Heart left ventricle (tissue), 16 donors: ENCODE measurements around the gene COBL. TPM values are rescaled to one million over a fixed set of nuclear protein-coding genes. Genes with fewer than 3 reads are reported as not detected.

Experiments
- ATAC-seq, 4 donors: fragments of 200-7000 bp; cut with Tn5 transposase; one replicate each; pipeline ENCODE4 v1.9.1; 2020 to 2022; ENCODE audit warnings: moderate library complexity in 4 of 4, mild to moderate bottlenecking in 3 of 4, moderate number of reproducible peaks in 1 of 4
- DNase-seq, 5 donors: peaks; one replicate each; pipeline ENCODE4 v3.0.0-alpha.2; 2020
- H3K27ac ChIP-seq, 12 donors: fragments of 200-600 bp; sonication (generic) in 4 of 12; one replicate each; pipeline versions ENCODE4 v1.5.0 to v1.8.0; 2016 to 2022; ENCODE audit warnings: mild to moderate bottlenecking in 2 of 12
- H3K27me3 ChIP-seq, 9 donors: fragments of 200-600 bp; sonication (generic) in 2 of 9; one replicate each; pipeline versions ENCODE4 v1.5.1 to v1.8.0; 2016 to 2022; ENCODE audit warnings: mild to moderate bottlenecking in 3 of 9
- H3K36me3 ChIP-seq, 9 donors: fragments of 200-600 bp; sonication (generic) in 2 of 9; one replicate each; pipeline versions ENCODE4 v1.5.0 to v1.8.0; 2018 to 2022; ENCODE audit warnings: mild to moderate bottlenecking in 2 of 9
- H3K4me1 ChIP-seq, 12 donors: fragments of 200-600 bp; sonication (generic) in 4 of 12; one replicate each; pipeline versions ENCODE4 v1.5.0 to v1.8.0; 2016 to 2022; ENCODE audit warnings: mild to moderate bottlenecking in 3 of 12
- H3K4me3 ChIP-seq, 12 donors: fragments of 200-600 bp; sonication (generic) in 4 of 12; one replicate each; pipeline versions ENCODE4 v1.5.0 to v1.8.0; 2017 to 2022; ENCODE audit warnings: mild to moderate bottlenecking in 9 of 12, moderate library complexity in 4 of 12
- H3K9me3 ChIP-seq, 12 donors: fragments of 200-600 bp; sonication (generic) in 4 of 12; one replicate each; pipeline versions ENCODE4 v1.5.0 to v1.8.0; 2016 to 2022; ENCODE audit warnings: mild to moderate bottlenecking in 1 of 12
- CTCF ChIP-seq, 12 donors: fragments of 200-600 bp; sonication (generic) in 4 of 12; IDR thresholded peaks; one replicate each; pipeline versions ENCODE4 v1.5.0 to v1.8.0; 2018 to 2022; ENCODE audit warnings: antibody characterized with exemption in 12 of 12, mild to moderate bottlenecking in 5 of 12
- POLR2A ChIP-seq, 2 donors: fragments of 450-650 bp; IDR thresholded peaks; one replicate each; pipeline ENCODE4 v1.6.1; 2017; ENCODE audit warnings: antibody characterized with exemption in 2 of 2, mild to moderate bottlenecking in 2 of 2, moderate library complexity in 2 of 2
- WGBS, 4 donors: extraction: QIAGEN DNeasy Blood & Tissue Kit in 2 of 4; methylation state at CpG; one replicate each; pipeline versions ENCODE4 v1.1.5 to v1.1.7; 2013 to 2018; 5-methylcytosine and 5-hydroxymethylcytosine counted together
- intact Hi-C, 10 donors: fragments of 100-400 bp; cut with DNase I; formaldehyde crosslinking; loops; one replicate each; pipeline versions ENCODE4 v1.11.1 to v1.14.2; 2022
- polyA plus RNA-seq, 2 donors: library from polyadenylated mRNA; stranded (reverse); fragments of 200-250 nt; gene quantifications; one replicate each; pipeline ENCODE4 v1.2.3, GENCODE V29; 2013
- total RNA-seq, 9 donors: library from RNA; depleted of rRNA in 2 of 9; stranded (reverse); fragments of >200 nt in 2 of 9; fragmentation: NEBNext Ultra II Directional in 3 of 9; extraction: Animal tissue kit (Norgen Biotek cat#: 25700) in 3 of 9; gene quantifications; one replicate each; pipeline versions ENCODE4 v1.1.0 to v1.2.4, GENCODE V29; 2016 to 2023
- donor health status: ischemic (EF 13 %, LVEDD 7.1; RV severe dilation, severe dysfunction).
- donor health status: healthy with polysubstance abuse.
- donor health status: DM: no; HTN: yes; CAD: no.
- donor health status: DM: no; HTN: no; CAD: no.
- donor health status: ischemic (EF 25% LVEDD 6.9; RV normal size, moderate dysfunction).
- donor health status: ischemic (EF 25% LVEDD 5.7; RV mildly dilated, moderate dysfunction).
- donor health status: healthy.
- donor health status: DM: yes; HTN: yes; CAD: no.
- donor health status: ischemic (EF 35%, LVEDD 5.7; RV mildly dilated, moderate dysfunction).
- donor health status: nonischemic (EF 11% LVEDD 7.7; RV severe dilation, severe dysfunction).
- donor health status: DM: yes; HTN: yes; CAD: no.
- donor health status: PGD.
- donor health status: ischemic (EF 29% LVEDD 5.4; RV normal size, mild dysfunction).
- donor health status: nonischemic (EF 23%, LVEDD 6.1; RV moderate dilation, normal function).

COBL gene
- total and polyA plus RNA-seq, 11 donors: 25.9 to 123 (median 80.4) TPM

- Histone ChIP-seq H3K27me3 (no peaks in the 10 kb centered on the region), H3K4me1 (no peaks in the 10 kb centered on the region), H3K27ac (no peak overlapping the region), H3K9me3 (peaks cover 0 to 9% (median 0%) of the 10 kb centered on the region in 12 donors), H3K4me3 (no peak overlapping the region), H3K36me3 (no peaks in the 10 kb centered on the region)
- intact Hi-C loops: no loop called here
- TF ChIP-seq CTCF (IDR thresholded peaks at IDR 0.05): no peak
- TF ChIP-seq POLR2A (IDR thresholded peaks at IDR 0.05): no peak
- no peak for DNase-seq
- ATAC-seq: no peak
- WGBS, 4 donors: 22 to 36% (median 29%) methylated on average over 1 of the region's 1 CpG
Observed at GRCh38 chr7:50983850-50984249, 332.8 kb downstream of the COBL start.

- no peak overlapping the region for H3K27ac ChIP-seq
- intact Hi-C loops: no loop called here
- peak in 1 of 4 donors; percentile 31 for ATAC-seq
- no peak overlapping the region for H3K4me3 ChIP-seq
- WGBS, 4 donors: 57 to 82% (median 69%) methylated on average over 2 of the region's 2 CpGs
- H3K4me1 ChIP-seq: no peaks in the 10 kb centered on the region
- no peaks in the 10 kb centered on the region for H3K27me3 ChIP-seq
- H3K36me3 ChIP-seq: no peaks in the 10 kb centered on the region
- no peak for DNase-seq
- H3K9me3 ChIP-seq: peaks cover 0 to 16% (median 0%) of the 10 kb centered on the region in 12 donors
- peak in 1 of 12 donors; percentile 7 for TF ChIP-seq CTCF (IDR thresholded peaks at IDR 0.05)
- no peak for TF ChIP-seq POLR2A (IDR thresholded peaks at IDR 0.05)
Observed at GRCh38 chr7:50982626-50983025, 334.0 kb downstream of the COBL start.

- WGBS, 4 donors: 90 to 95% (median 94%) methylated on average over 6 of the region's 6 CpGs
- Histone ChIP-seq H3K9me3 (peaks cover 0 to 16% (median 0%) of the 10 kb centered on the region in 12 donors), H3K4me3 (no peak overlapping the region), H3K4me1 (no peaks in the 10 kb centered on the region), H3K27ac (no peak overlapping the region), H3K27me3 (no peaks in the 10 kb centered on the region), H3K36me3 (no peaks in the 10 kb centered on the region)
- no peak for ATAC-seq
- TF ChIP-seq CTCF (IDR thresholded peaks at IDR 0.05) (no peak), POLR2A (IDR thresholded peaks at IDR 0.05) (no peak)
- DNase-seq: no peak
- intact Hi-C loops: no loop called here
Observed at GRCh38 chr7:50981743-50982142, 334.9 kb downstream of the COBL start.

- H3K27me3 ChIP-seq: no peaks in the 10 kb centered on the region
- no peaks in the 10 kb centered on the region for H3K4me1 ChIP-seq
- TF ChIP-seq CTCF (IDR thresholded peaks at IDR 0.05) (no peak), POLR2A (IDR thresholded peaks at IDR 0.05) (no peak)
- H3K9me3 ChIP-seq: peaks cover 0 to 23% (median 0%) of the 10 kb centered on the region in 12 donors
- ATAC-seq: no peak
- WGBS, 4 donors: 93 to 98% (median 95%) methylated on average over 3 of the region's 3 CpGs
- DNase-seq: no peak
- no peak overlapping the region for H3K4me3 ChIP-seq
- intact Hi-C loops: no loop called here
- no peaks in the 10 kb centered on the region for H3K36me3 ChIP-seq
- H3K27ac ChIP-seq: no peak overlapping the region
Observed at GRCh38 chr7:50980411-50980810, 336.2 kb downstream of the COBL start.
